ENCODE measurements around the gene GNAS-AS1.

Gene GNAS-AS1

GRCh38 chr20:58817748-58818147, 33.0 kb downstream of the GNAS-AS1 start:
- no peak for DNase-seq
- no peak for TF ChIP-seq CTCF (IDR thresholded peaks at IDR 0.05)
- peaks cover 7% of the 10 kb centered on the region for H3K4me1 Mint-ChIP-seq
- peaks cover 10% of the 10 kb centered on the region for H3K9me3 Mint-ChIP-seq
- no peak overlapping the region for H3K27ac Mint-ChIP-seq
- H3K27me3 Mint-ChIP-seq (ENCODE audit: low read depth, poor library complexity): peaks cover 13% of the 10 kb centered on the region
- peaks cover 36% of the 10 kb centered on the region for H3K36me3 Mint-ChIP-seq (ENCODE audit: low read depth)
- no peak overlapping the region for H3K4me3 Mint-ChIP-seq

- no peak for DNase-seq
- TF ChIP-seq CTCF (IDR thresholded peaks at IDR 0.05): no peak
- Mint-ChIP-seq H3K4me3 (no peak overlapping the region), H3K36me3 (ENCODE audit: low read depth) (peaks cover 30% of the 10 kb centered on the region), H3K9me3 (peaks cover 10% of the 10 kb centered on the region), H3K4me1 (peaks cover 7% of the 10 kb centered on the region), H3K27me3 (ENCODE audit: low read depth, poor library complexity) (peaks cover 14% of the 10 kb centered on the region), H3K27ac (no peak overlapping the region)
These were observed 33.6 kb downstream of the GNAS-AS1 start for GRCh38 chr20:58816957-58817651.

- DNase-seq: no peak
- H3K4me1 Mint-ChIP-seq: peaks cover 7% of the 10 kb centered on the region
- peaks cover 22% of the 10 kb centered on the region for H3K36me3 Mint-ChIP-seq (ENCODE audit: low read depth)
- H3K27me3 Mint-ChIP-seq (ENCODE audit: low read depth, poor library complexity): peaks cover 20% of the 10 kb centered on the region
- peaks cover 6% of the 10 kb centered on the region for H3K9me3 Mint-ChIP-seq
- H3K27ac Mint-ChIP-seq: no peak overlapping the region
- H3K4me3 Mint-ChIP-seq: no peak overlapping the region
- TF ChIP-seq CTCF (IDR thresholded peaks at IDR 0.05): no peak
These were observed 34.7 kb downstream of the GNAS-AS1 start for GRCh38 chr20:58816051-58816450.

GRCh38 chr20:58815448-58815847, 35.3 kb downstream of the GNAS-AS1 start:
- peaks cover 20% of the 10 kb centered on the region for H3K27me3 Mint-ChIP-seq (ENCODE audit: low read depth, poor library complexity)
- no peak overlapping the region for H3K27ac Mint-ChIP-seq
- no peak for DNase-seq
- peaks cover under 1% of the 10 kb centered on the region for H3K9me3 Mint-ChIP-seq
- no peak overlapping the region for H3K4me3 Mint-ChIP-seq
- H3K36me3 Mint-ChIP-seq (ENCODE audit: low read depth): peaks cover 16% of the 10 kb centered on the region
- no peak for TF ChIP-seq CTCF (IDR thresholded peaks at IDR 0.05)
- H3K4me1 Mint-ChIP-seq: peaks cover 7% of the 10 kb centered on the region

GRCh38 chr20:58813369-58813768, 37.3 kb downstream of the GNAS-AS1 start:
- peaks cover 4% of the 10 kb centered on the region for H3K36me3 Mint-ChIP-seq (ENCODE audit: low read depth)
- H3K27me3 Mint-ChIP-seq (ENCODE audit: low read depth, poor library complexity): peaks cover 23% of the 10 kb centered on the region
- no peak for DNase-seq
- H3K4me1 Mint-ChIP-seq: peaks cover 14% of the 10 kb centered on the region
- no peak for TF ChIP-seq CTCF (IDR thresholded peaks at IDR 0.05)
- H3K9me3 Mint-ChIP-seq: no peaks in the 10 kb centered on the region
- H3K4me3 Mint-ChIP-seq: no peak overlapping the region
- H3K27ac Mint-ChIP-seq: no peak overlapping the region

- TF ChIP-seq CTCF (IDR thresholded peaks at IDR 0.05): no peak
- no peak for DNase-seq
- Mint-ChIP-seq H3K4me1 (peaks cover 21% of the 10 kb centered on the region), H3K36me3 (ENCODE audit: low read depth) (no peaks in the 10 kb centered on the region), H3K27me3 (ENCODE audit: low read depth, poor library complexity) (peaks cover 24% of the 10 kb centered on the region), H3K9me3 (no peaks in the 10 kb centered on the region), H3K27ac (peak overlapping the region; percentile 88), H3K4me3 (no peak overlapping the region)
These were observed 39.4 kb downstream of the GNAS-AS1 start for GRCh38 chr20:58811334-58811733.
